IMR-90 (cell line): ENCODE results near the gene SDHB. TPM values are rescaled to one million over a fixed set of nuclear protein-coding genes. Genes with fewer than 3 reads are reported as not detected.

Experiments
- ATAC-seq: fragments of 200-7000 bp; cut with Tn5 transposase; 2 replicates; pipeline ENCODE4 v1.9.1; 2020; ENCODE audit warnings: low read depth, mild to moderate bottlenecking, moderate library complexity
- BruUV-seq: library from RNA; stranded (reverse); fragments of 400-500 nt; replicated peaks from 2 replicates; lab custom pipeline; 2021; lab: Mats Ljungman, UMichigan
- CTCF ChIA-PET: fragments of 300-600 bp; formaldehyde crosslinking; extraction: SDS; loops from one replicate; lab custom pipeline; 2021; ENCODE audit warnings: antibody characterized with exemption; lab: Yijun Ruan, JAX
- POLR2A ChIA-PET: fragments of 300-600 bp; sonication (Branson Sonifier 250); formaldehyde crosslinking; loops from one replicate; lab custom pipeline; 2022; ENCODE audit warnings: antibody characterized with exemption; ENCODE audit not compliant: unreplicated experiment; lab: Charles Lee
- DNase-seq: peaks from one replicate; pipeline ENCODE4 v3.0.0; 2013
- H2AFZ ChIP-seq: replicated peaks from 2 replicates; pipeline ENCODE3; 2013; ENCODE audit warnings: low read length, mild to moderate bottlenecking; ENCODE audit not compliant: poor library complexity
- H2AK5ac ChIP-seq: 2 replicates; pipeline ENCODE4 v1.6.1; 2013; ENCODE audit warnings: low read depth, low read length, inconsistent platforms
- H2AK9ac ChIP-seq: replicated peaks from 2 replicates; pipeline ENCODE3; 2013; ENCODE audit warnings: mild to moderate bottlenecking, low read depth, low read length, moderate library complexity; ENCODE audit not compliant: poor library complexity
- H2BK120ac ChIP-seq: 2 replicates; pipeline ENCODE4 v1.6.1; 2013; ENCODE audit warnings: low read depth, low read length, inconsistent platforms
- H2BK15ac ChIP-seq: 3 replicates; pipeline ENCODE4 v1.6.1; 2013; ENCODE audit warnings: low read depth, low read length, inconsistent platforms
- H2BK20ac ChIP-seq: 2 replicates; pipeline ENCODE4 v1.6.1; 2013; ENCODE audit warnings: low read depth, mild to moderate bottlenecking, inconsistent platforms, low read length, moderate library complexity
- H2BK5ac ChIP-seq: 2 replicates; pipeline ENCODE4 v1.6.1; 2013; ENCODE audit warnings: mild to moderate bottlenecking, low read depth, low read length, inconsistent platforms; ENCODE audit not compliant: poor library complexity, severe bottlenecking
- H3K14ac ChIP-seq: replicated peaks from 2 replicates; pipeline ENCODE4 v1.6.1; 2013; ENCODE audit warnings: low read depth, low read length, inconsistent platforms
- H3K18ac ChIP-seq: 2 replicates; pipeline ENCODE4 v1.6.1; 2013; ENCODE audit warnings: low read depth, low read length, control low read depth
- H3K23ac ChIP-seq: 2 replicates; pipeline ENCODE4 v1.6.1; 2013; ENCODE audit warnings: low read depth, low read length, inconsistent platforms
- H3K27ac ChIP-seq: 2 replicates; pipeline ENCODE4 v1.5.1; 2013; ENCODE audit warnings: mild to moderate bottlenecking, control low read depth, low read length; ENCODE audit not compliant: insufficient read depth
- H3K27me3 ChIP-seq: 2 replicates; pipeline ENCODE4 v1.6.1; 2013; ENCODE audit warnings: low read length; ENCODE audit not compliant: control insufficient read depth, insufficient read depth
- H3K36me3 ChIP-seq: 2 replicates; pipeline ENCODE4 v1.6.1; 2013; ENCODE audit warnings: low read length, mixed read lengths; ENCODE audit not compliant: control insufficient read depth, insufficient read depth
- H3K4ac ChIP-seq: 2 replicates; pipeline ENCODE4 v1.6.1; 2013; ENCODE audit warnings: low read depth, low read length, inconsistent platforms
- H3K4me1 ChIP-seq: 2 replicates; pipeline ENCODE4 v1.6.1; 2013; ENCODE audit warnings: low read length, mixed read lengths; ENCODE audit not compliant: control insufficient read depth, insufficient read depth
- H3K4me2 ChIP-seq: 2 replicates; pipeline ENCODE4 v1.6.1; 2013; ENCODE audit warnings: low read depth, mild to moderate bottlenecking, control low read depth, low read length, moderate library complexity
- H3K4me3 ChIP-seq: 2 replicates; pipeline ENCODE4 v1.5.1; 2013; ENCODE audit warnings: low read depth, mild to moderate bottlenecking, control low read depth, low read length, moderate library complexity; ENCODE audit not compliant: insufficient read depth
- H3K56ac ChIP-seq: 2 replicates; pipeline ENCODE4 v1.6.1; 2013; ENCODE audit warnings: low read length, inconsistent platforms; ENCODE audit not compliant: insufficient read depth; ENCODE audit errors: extremely low read depth
- H3K79me1 ChIP-seq, 2 experiments: 2 replicates each; pipeline ENCODE4 v1.6.1; 2013; ENCODE audit warnings: low read length in 2 of 2, inconsistent platforms in 1 of 2, low read depth in 1 of 2
- H3K9ac ChIP-seq: 2 replicates; pipeline ENCODE4 v1.6.1; 2013; ENCODE audit warnings: low read depth, low read length, control low read depth
- H3K9me1 ChIP-seq: 2 replicates; pipeline ENCODE4 v1.6.1; 2013; ENCODE audit warnings: low read length, inconsistent platforms; ENCODE audit not compliant: insufficient read depth
- H3K9me3 ChIP-seq: 2 replicates; pipeline ENCODE4 v1.6.1; 2013; ENCODE audit warnings: low read length; ENCODE audit not compliant: control insufficient read depth, insufficient read depth
- H4K20me1 ChIP-seq: 2 replicates; pipeline ENCODE4 v1.6.1; 2013; ENCODE audit warnings: low read length, inconsistent platforms; ENCODE audit not compliant: insufficient read depth
- H4K5ac ChIP-seq: 2 replicates; pipeline ENCODE4 v1.6.1; 2013; ENCODE audit warnings: mild to moderate bottlenecking, low read depth, low read length, control low read depth
- H4K8ac ChIP-seq, 2 experiments: 2 replicates each; pipeline ENCODE4 v1.6.1; 2013; ENCODE audit warnings: low read depth in 2 of 2, low read length in 2 of 2, control low read depth in 1 of 2, inconsistent platforms in 1 of 2
- H4K91ac ChIP-seq: 2 replicates; pipeline ENCODE4 v1.6.1; 2013; ENCODE audit warnings: low read depth, low read length, inconsistent platforms; ENCODE audit not compliant: insufficient read depth
- BHLHE40 ChIP-seq: fragments of 150-350 bp; IDR thresholded peaks from 2 replicates; pipeline ENCODE4 v1.6.1; 2016; ENCODE audit warnings: mild to moderate bottlenecking, low read depth, low read length
- CEBPB ChIP-seq: IDR thresholded peaks from 2 replicates; pipeline ENCODE4 v1.6.1; 2012; ENCODE audit warnings: low read depth, low read length, improper control_type of control experiment
- CHD1 ChIP-seq: IDR thresholded peaks from 2 replicates; pipeline ENCODE4 v1.6.1; 2012; ENCODE audit warnings: low read depth, low read length, improper control_type of control experiment
- FOS ChIP-seq: fragments of 150-350 bp; IDR thresholded peaks from 2 replicates; pipeline ENCODE4 v1.6.1; 2016; ENCODE audit warnings: low read depth, low read length
- MAFK ChIP-seq: IDR thresholded peaks from 2 replicates; pipeline ENCODE4 v1.6.1; 2012; ENCODE audit warnings: low read depth, low read length, improper control_type of control experiment
- MAZ ChIP-seq: IDR thresholded peaks from 2 replicates; pipeline ENCODE4 v1.6.1; 2012; ENCODE audit warnings: low read depth, mild to moderate bottlenecking, low read length, improper control_type of control experiment, moderate library complexity, borderline replicate concordance
- NFE2L2 ChIP-seq: fragments of 150-350 bp; IDR thresholded peaks from 2 replicates; pipeline ENCODE4 v1.6.1; 2016; ENCODE audit warnings: low read depth, mild to moderate bottlenecking, low read length
- POLR2A ChIP-seq: IDR thresholded peaks from 2 replicates; pipeline ENCODE4 v1.6.1; 2012; ENCODE audit warnings: mild to moderate bottlenecking, low read depth, low read length
- RAD21 ChIP-seq: IDR thresholded peaks from 2 replicates; pipeline ENCODE4 v1.6.1; 2012; ENCODE audit warnings: low read length, improper control_type of control experiment
- RCOR1 ChIP-seq: IDR thresholded peaks from 2 replicates; pipeline ENCODE4 v1.6.1; 2012; ENCODE audit warnings: mild to moderate bottlenecking, low read length, improper control_type of control experiment; ENCODE audit not compliant: insufficient replicate concordance
- RFX5 ChIP-seq: IDR thresholded peaks from 2 replicates; pipeline ENCODE4 v1.8.0; 2012; ENCODE audit warnings: low read depth, mild to moderate bottlenecking, low read length, moderate library complexity
- SMC3 ChIP-seq: fragments of 150-350 bp; IDR thresholded peaks from 2 replicates; pipeline ENCODE4 v1.6.1; 2016; ENCODE audit warnings: low read depth, mild to moderate bottlenecking, antibody characterized with exemption, low read length, moderate library complexity
- WGBS, 2 experiments: methylation state at CpG; one replicate each; pipeline versions ENCODE4 v1.1.5 to v1.1.7; 2013; ENCODE audit warnings: missing lambda C conversion rate in 2 of 2; ENCODE audit not compliant: insufficient read length in 1 of 2; ENCODE audit errors: extremely low coverage in 2 of 2; 5-methylcytosine and 5-hydroxymethylcytosine counted together
- dilution Hi-C: fragments of 300-500 bp; cut with HindIII; formaldehyde crosslinking; loops from one replicate; pipeline ENCODE4 v1.14.3; 2018; ENCODE audit warnings: low sequenced_read_pairs; ENCODE audit not compliant: unreplicated experiment
- in situ Hi-C: fragments of 300-500 bp; cut with MboI; formaldehyde crosslinking; loops from 3 replicates; pipeline ENCODE4 v1.14.3; 2019; ENCODE audit warnings: low sequenced_read_pairs, inconsistent platforms, mixed read lengths
- intact Hi-C: fragments of 100-400 bp; cut with micrococcal nuclease; formaldehyde crosslinking; loops from 2 replicates; pipeline ENCODE4 v1.10.0; 2022
- polyA plus RNA-seq, 3 experiments: library from polyadenylated mRNA; depleted of rRNA; stranded (reverse); fragments of >200 nt; gene quantifications; 2 replicates each; pipeline ENCODE4 v1.2.3, GENCODE V29; 2012; ENCODE audit warnings: low replicate concordance in 1 of 3
- total RNA-seq: library from RNA; depleted of rRNA; stranded (reverse); fragments of >200 nt; gene quantifications from 2 replicates; pipeline ENCODE4 v1.2.3, GENCODE V29; 2012
- TF ChIP-seq, protein P1 (sequence below): conservative IDR thresholded peaks from 2 replicates; pipeline ENCODE4 v1.5.1; 2012; ENCODE audit warnings: mild to moderate bottlenecking, low read depth, low read length, improper control_type of control experiment
- TF ChIP-seq, protein P2 (sequence below): fragments of 150-350 bp; IDR thresholded peaks from 2 replicates; pipeline ENCODE4 v1.6.1; 2016; ENCODE audit warnings: low read depth, mild to moderate bottlenecking, low read length, moderate library complexity, borderline replicate concordance
- TF ChIP-seq, protein P3 (sequence below): fragments of 150-350 bp; IDR thresholded peaks from 2 replicates; pipeline ENCODE4 v1.6.1; 2017; ENCODE audit warnings: mild to moderate bottlenecking, antibody characterized with exemption, low read length, low read depth

The SDHB gene
- total and polyA plus RNA-seq, 2 of the 4 experiments (the other 2 are of a cell fraction) = 122 to 206 TPM

DNA sequence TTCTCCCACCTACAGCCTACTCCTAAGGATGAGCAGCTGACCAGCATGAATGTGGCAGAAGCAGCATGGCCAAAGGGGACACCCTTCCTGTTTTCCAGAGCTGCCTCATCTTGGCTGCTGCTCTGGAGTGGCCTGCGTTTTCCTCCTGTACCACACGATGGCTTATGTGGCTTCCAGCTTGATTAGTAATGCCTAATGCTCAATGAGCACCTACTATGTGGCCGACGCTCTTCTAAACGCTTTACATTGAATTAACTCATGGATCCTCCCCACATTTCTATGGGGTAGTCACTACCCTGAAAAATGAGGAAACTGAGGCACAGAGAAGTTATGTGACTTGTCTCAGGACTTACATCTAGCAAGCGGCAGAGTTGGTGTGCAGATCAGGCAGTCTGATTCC lies 18.0 kb upstream of the SDHB start:
- CTCF ChIA-PET = interaction anchor here (1.1 kb wide), 1 partner anchor 8 kb away, joined by 3 read pairs; no protein-coding TSS in a partner anchor
- Histone ChIP-seq H3K4ac (no peak overlapping the region), H2AFZ (no peak overlapping the region), H4K20me1 (no peaks in the 10 kb centered on the region), H4K5ac (no peak overlapping the region), H3K4me2 (no peak overlapping the region), H3K27ac (no peak overlapping the region), H2BK5ac (no peak overlapping the region), H4K91ac (no peak overlapping the region), H3K9me3 (no peaks in the 10 kb centered on the region), H3K14ac (no peak overlapping the region), H2BK20ac (no peak overlapping the region), H3K79me1 (no peaks in the 10 kb centered on the region), H3K9me1 (no peaks in the 10 kb centered on the region), H3K18ac (no peak overlapping the region), H3K4me1 (no peaks in the 10 kb centered on the region), H3K56ac (no peak overlapping the region), H2BK120ac (no peak overlapping the region), H2AK5ac (no peak overlapping the region), H3K4me3 (no peak overlapping the region), H4K8ac (no peak overlapping the region), H3K23ac (no peak overlapping the region), H3K9ac (no peak overlapping the region), H2AK9ac (no peak overlapping the region), H3K27me3 (peaks cover 24% of the 10 kb centered on the region), H3K36me3 (no peaks in the 10 kb centered on the region), H2BK15ac (no peak overlapping the region)
- no peak for TF ChIP-seq CHD1
- no peak for TF ChIP-seq RCOR1
- TF ChIP-seq NFE2L2 = no peak
- TF ChIP-seq, protein P1, sequence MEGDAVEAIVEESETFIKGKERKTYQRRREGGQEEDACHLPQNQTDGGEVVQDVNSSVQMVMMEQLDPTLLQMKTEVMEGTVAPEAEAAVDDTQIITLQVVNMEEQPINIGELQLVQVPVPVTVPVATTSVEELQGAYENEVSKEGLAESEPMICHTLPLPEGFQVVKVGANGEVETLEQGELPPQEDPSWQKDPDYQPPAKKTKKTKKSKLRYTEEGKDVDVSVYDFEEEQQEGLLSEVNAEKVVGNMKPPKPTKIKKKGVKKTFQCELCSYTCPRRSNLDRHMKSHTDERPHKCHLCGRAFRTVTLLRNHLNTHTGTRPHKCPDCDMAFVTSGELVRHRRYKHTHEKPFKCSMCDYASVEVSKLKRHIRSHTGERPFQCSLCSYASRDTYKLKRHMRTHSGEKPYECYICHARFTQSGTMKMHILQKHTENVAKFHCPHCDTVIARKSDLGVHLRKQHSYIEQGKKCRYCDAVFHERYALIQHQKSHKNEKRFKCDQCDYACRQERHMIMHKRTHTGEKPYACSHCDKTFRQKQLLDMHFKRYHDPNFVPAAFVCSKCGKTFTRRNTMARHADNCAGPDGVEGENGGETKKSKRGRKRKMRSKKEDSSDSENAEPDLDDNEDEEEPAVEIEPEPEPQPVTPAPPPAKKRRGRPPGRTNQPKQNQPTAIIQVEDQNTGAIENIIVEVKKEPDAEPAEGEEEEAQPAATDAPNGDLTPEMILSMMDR = no peak
- no peak for TF ChIP-seq POLR2A
- no peak for TF ChIP-seq RAD21
- TF ChIP-seq, protein P2, sequence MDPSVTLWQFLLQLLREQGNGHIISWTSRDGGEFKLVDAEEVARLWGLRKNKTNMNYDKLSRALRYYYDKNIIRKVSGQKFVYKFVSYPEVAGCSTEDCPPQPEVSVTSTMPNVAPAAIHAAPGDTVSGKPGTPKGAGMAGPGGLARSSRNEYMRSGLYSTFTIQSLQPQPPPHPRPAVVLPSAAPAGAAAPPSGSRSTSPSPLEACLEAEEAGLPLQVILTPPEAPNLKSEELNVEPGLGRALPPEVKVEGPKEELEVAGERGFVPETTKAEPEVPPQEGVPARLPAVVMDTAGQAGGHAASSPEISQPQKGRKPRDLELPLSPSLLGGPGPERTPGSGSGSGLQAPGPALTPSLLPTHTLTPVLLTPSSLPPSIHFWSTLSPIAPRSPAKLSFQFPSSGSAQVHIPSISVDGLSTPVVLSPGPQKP = no peak
- TF ChIP-seq MAFK = no peak
- TF ChIP-seq MAZ = no peak
- TF ChIP-seq BHLHE40 = no peak
- TF ChIP-seq CEBPB = no peak
- TF ChIP-seq, protein P3, sequence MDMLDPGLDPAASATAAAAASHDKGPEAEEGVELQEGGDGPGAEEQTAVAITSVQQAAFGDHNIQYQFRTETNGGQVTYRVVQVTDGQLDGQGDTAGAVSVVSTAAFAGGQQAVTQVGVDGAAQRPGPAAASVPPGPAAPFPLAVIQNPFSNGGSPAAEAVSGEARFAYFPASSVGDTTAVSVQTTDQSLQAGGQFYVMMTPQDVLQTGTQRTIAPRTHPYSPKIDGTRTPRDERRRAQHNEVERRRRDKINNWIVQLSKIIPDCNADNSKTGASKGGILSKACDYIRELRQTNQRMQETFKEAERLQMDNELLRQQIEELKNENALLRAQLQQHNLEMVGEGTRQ = no peak
- no peak for TF ChIP-seq RFX5
- no peak for TF ChIP-seq SMC3
- TF ChIP-seq FOS = no peak
- DNase-seq = no peak
- in situ Hi-C loops (no loop called here), intact Hi-C loops (no loop called here), dilution Hi-C loops (no loop called here)
- no TSS peak for BruUV-seq
- no peak for ATAC-seq
- POLR2A ChIA-PET = no interaction called here
- no CpG with 5 or more reads among the region's 6 CpGs for WGBS, 2 experiments
